ENCODE measurements around the gene LTBP1. TPM values are rescaled to one million over a fixed set of nuclear protein-coding genes. Genes with fewer than 3 reads are reported as not detected.

Gene LTBP1
- total RNA-seq, 1 experiment from 2014 or later: 10.3 TPM

DNA sequence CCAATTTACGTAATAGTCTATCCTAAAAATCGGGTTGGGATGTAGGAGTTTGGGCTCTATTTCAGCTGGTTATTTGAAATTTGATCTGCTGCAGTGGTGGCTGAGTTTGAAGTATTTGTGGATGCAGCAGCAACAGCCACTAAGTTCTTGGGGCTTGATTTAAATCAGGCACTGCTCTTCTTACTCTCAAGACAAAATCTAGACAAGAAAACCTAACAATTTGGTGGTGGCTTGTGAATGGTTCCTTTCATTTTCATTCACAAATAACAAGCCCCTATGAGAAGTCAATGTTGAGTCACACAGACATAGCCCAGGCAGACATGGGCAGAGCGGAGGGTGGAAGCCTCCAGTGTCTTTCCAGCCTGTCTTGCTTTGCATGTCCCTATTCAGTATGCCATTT, 199.3 kb downstream of the LTBP1 start:
- intact Hi-C loops (cut with micrococcal nuclease; ENCODE audit: unreplicated experiment): no loop called here
- Histone ChIP-seq H3K4me2 (no peak overlapping the region), H3K9me3 (ENCODE audit: insufficient read depth, low read depth) (no peaks in the 10 kb centered on the region), H4K20me1 (ENCODE audit: insufficient read depth) (no peaks in the 10 kb centered on the region), H3K4me1 (replicated peaks; ENCODE audit: insufficient read depth) (no peaks in the 10 kb centered on the region), H3K36me3 (ENCODE audit: low read depth) (no peaks in the 10 kb centered on the region), H3K9me2 (ENCODE audit: insufficient read depth) (no peaks in the 10 kb centered on the region), H3F3A (ENCODE audit: insufficient read depth, low read depth) (no peaks in the 10 kb centered on the region), H3K27me3 (ENCODE audit: insufficient read depth, low read depth) (no peaks in the 10 kb centered on the region), H2AFZ (no peak overlapping the region), H3K79me2 (ENCODE audit: low read depth) (no peaks in the 10 kb centered on the region), H3K27ac (no peak overlapping the region), H3K4me3 (no peak overlapping the region)
- ChIA-PET CTCF (no interaction called here), POLR2A (ENCODE audit: unreplicated experiment) (no interaction called here)
- DNase-seq: no peak
- no TSS peak for BruUV-seq (replicated peaks)
- TF ChIP-seq, protein P1, sequence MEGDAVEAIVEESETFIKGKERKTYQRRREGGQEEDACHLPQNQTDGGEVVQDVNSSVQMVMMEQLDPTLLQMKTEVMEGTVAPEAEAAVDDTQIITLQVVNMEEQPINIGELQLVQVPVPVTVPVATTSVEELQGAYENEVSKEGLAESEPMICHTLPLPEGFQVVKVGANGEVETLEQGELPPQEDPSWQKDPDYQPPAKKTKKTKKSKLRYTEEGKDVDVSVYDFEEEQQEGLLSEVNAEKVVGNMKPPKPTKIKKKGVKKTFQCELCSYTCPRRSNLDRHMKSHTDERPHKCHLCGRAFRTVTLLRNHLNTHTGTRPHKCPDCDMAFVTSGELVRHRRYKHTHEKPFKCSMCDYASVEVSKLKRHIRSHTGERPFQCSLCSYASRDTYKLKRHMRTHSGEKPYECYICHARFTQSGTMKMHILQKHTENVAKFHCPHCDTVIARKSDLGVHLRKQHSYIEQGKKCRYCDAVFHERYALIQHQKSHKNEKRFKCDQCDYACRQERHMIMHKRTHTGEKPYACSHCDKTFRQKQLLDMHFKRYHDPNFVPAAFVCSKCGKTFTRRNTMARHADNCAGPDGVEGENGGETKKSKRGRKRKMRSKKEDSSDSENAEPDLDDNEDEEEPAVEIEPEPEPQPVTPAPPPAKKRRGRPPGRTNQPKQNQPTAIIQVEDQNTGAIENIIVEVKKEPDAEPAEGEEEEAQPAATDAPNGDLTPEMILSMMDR (conservative IDR thresholded peaks at IDR 0.05): no peak
- no peak for TF ChIP-seq EZH2 (IDR thresholded peaks at IDR 0.05; ENCODE audit: low read depth)

GRCh38 chr2:33153008-33153407, 206.3 kb downstream of the LTBP1 start:
- Histone ChIP-seq H4K20me1 (ENCODE audit: insufficient read depth) (no peaks in the 10 kb centered on the region), H3F3A (ENCODE audit: insufficient read depth, low read depth) (no peaks in the 10 kb centered on the region), H3K4me1 (replicated peaks; ENCODE audit: insufficient read depth) (peaks cover 8% of the 10 kb centered on the region), H2AFZ (0 out of 2 replicates have a peak overlapping the region, but pooled peaks have one; percentile 30), H3K4me2 (0 out of 2 replicates have a peak overlapping the region, but pooled peaks have one; percentile 14), H3K36me3 (ENCODE audit: low read depth) (no peaks in the 10 kb centered on the region), H3K79me2 (ENCODE audit: low read depth) (no peaks in the 10 kb centered on the region), H3K27me3 (ENCODE audit: insufficient read depth, low read depth) (no peaks in the 10 kb centered on the region), H3K4me3 (no peak overlapping the region), H3K27ac (peak overlapping the region; percentile 53), H3K9me3 (ENCODE audit: insufficient read depth, low read depth) (no peaks in the 10 kb centered on the region), H3K9me2 (ENCODE audit: insufficient read depth) (0 out of 2 replicates have a peak, but pooled peaks cover 4% of the 10 kb centered on the region)
- no TSS peak for BruUV-seq (replicated peaks)
- POLR2A ChIA-PET (ENCODE audit: unreplicated experiment): no interaction called here
- CTCF ChIA-PET: no interaction called here
- TF ChIP-seq, protein P1 (conservative IDR thresholded peaks at IDR 0.05): no peak
- no peak for TF ChIP-seq EZH2 (IDR thresholded peaks at IDR 0.05; ENCODE audit: low read depth)
- intact Hi-C loops (cut with micrococcal nuclease; ENCODE audit: unreplicated experiment): no loop called here
- no peak for DNase-seq

DNA sequence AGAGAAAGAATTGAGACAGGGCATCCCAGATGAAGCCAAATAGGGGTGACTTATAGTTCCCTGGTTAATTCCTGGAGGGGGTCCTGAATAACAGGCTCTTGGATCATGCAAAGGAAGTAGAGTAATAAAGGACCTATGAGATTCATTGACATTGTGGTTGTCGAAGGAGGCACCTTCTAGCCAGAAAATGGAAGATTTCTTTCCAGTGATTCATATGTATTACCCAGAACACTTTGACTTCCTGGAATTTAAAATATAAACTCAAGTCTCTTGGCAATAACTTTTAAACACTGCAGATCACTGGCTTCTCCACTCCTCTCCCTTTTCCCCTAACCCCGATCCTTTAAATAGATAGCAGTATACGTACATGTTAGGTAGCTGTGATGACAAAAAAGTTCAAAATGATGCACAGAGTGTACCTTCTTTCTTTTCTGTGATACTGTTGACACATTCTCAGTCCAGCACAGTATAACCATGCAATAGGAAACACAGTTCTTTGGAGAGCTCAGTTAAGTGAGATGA, 211.8 kb downstream of the LTBP1 start:
- DNase-seq: peak in 1 of 2 experiments; percentile 41
- Histone ChIP-seq H3K36me3 (ENCODE audit: low read depth) (no peaks in the 10 kb centered on the region), H3K4me2 (no peak overlapping the region), H3K9me2 (ENCODE audit: insufficient read depth) (0 out of 2 replicates have a peak, but pooled peaks cover 4% of the 10 kb centered on the region), H3F3A (ENCODE audit: insufficient read depth, low read depth) (peaks cover 4% of the 10 kb centered on the region; the same call in 1 of the 2 replicates), H3K27me3 (ENCODE audit: insufficient read depth, low read depth) (no peaks in the 10 kb centered on the region), H3K9me3 (ENCODE audit: insufficient read depth, low read depth) (no peaks in the 10 kb centered on the region), H2AFZ (0 out of 2 replicates have a peak overlapping the region, but pooled peaks have one; percentile 52), H3K4me1 (replicated peaks; ENCODE audit: insufficient read depth) (peaks cover 8% of the 10 kb centered on the region; the same call in 1 of the 2 replicates), H4K20me1 (ENCODE audit: insufficient read depth) (no peaks in the 10 kb centered on the region), H3K79me2 (ENCODE audit: low read depth) (no peaks in the 10 kb centered on the region), H3K27ac (no peak overlapping the region), H3K4me3 (no peak overlapping the region)
- CTCF ChIA-PET: interaction anchor here (0.7 kb wide), 1 partner anchor 221 kb away, joined by 4 read pairs; no protein-coding TSS in a partner anchor
- intact Hi-C loops (cut with micrococcal nuclease; ENCODE audit: unreplicated experiment): no loop called here
- BruUV-seq (replicated peaks): no TSS peak
- POLR2A ChIA-PET (ENCODE audit: unreplicated experiment): no interaction called here
- TF ChIP-seq, protein P1 (conservative IDR thresholded peaks at IDR 0.05): no peak
- no peak for TF ChIP-seq EZH2 (IDR thresholded peaks at IDR 0.05; ENCODE audit: low read depth)
